ENCODE results near the gene LGALS12. TPM values are rescaled to one million over a fixed set of nuclear protein-coding genes. Genes with fewer than 3 reads are reported as not detected.
A peak's percentile ranks its signal among the peaks of the same experiment; 100 is the strongest.

Gene LGALS12
- polyA plus RNA-seq, 3 donors = 6.8 to 16.3 (median 13.5) TPM

DNA sequence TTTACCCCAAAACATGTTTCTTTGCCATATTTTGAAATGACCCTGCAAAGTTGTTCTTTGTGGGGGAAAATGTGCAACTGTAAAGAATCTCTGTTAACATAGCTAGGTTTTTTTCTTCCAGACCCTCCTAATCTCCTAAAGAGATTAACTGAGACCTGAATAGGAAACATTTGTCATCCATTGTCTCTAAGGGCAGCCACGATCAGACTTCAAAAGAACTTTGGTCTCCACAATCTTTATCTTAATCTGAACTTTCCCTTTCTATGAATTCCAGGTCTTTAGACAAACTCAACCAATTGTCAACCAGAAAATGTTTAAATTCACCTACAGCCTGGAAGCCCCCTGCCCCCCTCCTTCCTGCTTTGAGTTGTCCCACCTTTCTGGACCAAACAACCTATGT, 4.6 kb upstream of the LGALS12 start:
- H4K20me1 ChIP-seq (ENCODE audit: insufficient read depth, low read length) = no peaks in the 10 kb centered on the region
- TF ChIP-seq, protein P1, sequence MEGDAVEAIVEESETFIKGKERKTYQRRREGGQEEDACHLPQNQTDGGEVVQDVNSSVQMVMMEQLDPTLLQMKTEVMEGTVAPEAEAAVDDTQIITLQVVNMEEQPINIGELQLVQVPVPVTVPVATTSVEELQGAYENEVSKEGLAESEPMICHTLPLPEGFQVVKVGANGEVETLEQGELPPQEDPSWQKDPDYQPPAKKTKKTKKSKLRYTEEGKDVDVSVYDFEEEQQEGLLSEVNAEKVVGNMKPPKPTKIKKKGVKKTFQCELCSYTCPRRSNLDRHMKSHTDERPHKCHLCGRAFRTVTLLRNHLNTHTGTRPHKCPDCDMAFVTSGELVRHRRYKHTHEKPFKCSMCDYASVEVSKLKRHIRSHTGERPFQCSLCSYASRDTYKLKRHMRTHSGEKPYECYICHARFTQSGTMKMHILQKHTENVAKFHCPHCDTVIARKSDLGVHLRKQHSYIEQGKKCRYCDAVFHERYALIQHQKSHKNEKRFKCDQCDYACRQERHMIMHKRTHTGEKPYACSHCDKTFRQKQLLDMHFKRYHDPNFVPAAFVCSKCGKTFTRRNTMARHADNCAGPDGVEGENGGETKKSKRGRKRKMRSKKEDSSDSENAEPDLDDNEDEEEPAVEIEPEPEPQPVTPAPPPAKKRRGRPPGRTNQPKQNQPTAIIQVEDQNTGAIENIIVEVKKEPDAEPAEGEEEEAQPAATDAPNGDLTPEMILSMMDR (IDR thresholded peaks at IDR 0.05) = no peak
- H3K4me3 ChIP-seq (replicated peaks in 1 of 3; ENCODE audit: low read depth in 2 of 3, low read length in 3 of 3) = no peak overlapping the region
- H2AFZ ChIP-seq (ENCODE audit: insufficient read depth, low read depth, low read length, poor library complexity, severe bottlenecking) = no peak overlapping the region
- intact Hi-C loops (cut with micrococcal nuclease) = loop anchor here (5.0 to 10.0 kb wide), 2 partner anchors 61 to 124 kb away; partner anchors contain the start of gene PLAAT2 (in 1 of the 2)
- no peak overlapping the region for H3K9ac ChIP-seq (ENCODE audit: insufficient read depth, low read length, poor library complexity, severe bottlenecking)
- no peak overlapping the region for H3K27ac ChIP-seq (ENCODE audit: low read depth in 1 of 2, low read length in 2 of 2)
- Mint-ChIP-seq H3K27me3 (ENCODE audit: low read depth in 3 of 3) (peaks cover 0 to 2% (median 0%) of the 10 kb centered on the region in 3 donors), H3K4me3 (no peak overlapping the region), H3K27ac (no peak overlapping the region), H3K4me1 (peaks cover 52% of the 10 kb centered on the region), H3K9me3 (peaks cover 21 to 35% (median 32%) of the 10 kb centered on the region in 7 donors), H3K36me3 (peaks cover 7 to 11% of the 10 kb centered on the region in 2 donors)
- no peak overlapping the region for H3K4me2 ChIP-seq (replicated peaks; ENCODE audit: extremely low read depth, low read length, poor library complexity, severe bottlenecking)
- peaks cover 17 to 22% of the 10 kb centered on the region in 2 donors for H3K9me3 ChIP-seq (replicated peaks in 1 of 2; ENCODE audit: control insufficient read depth in 1 of 2, insufficient read depth in 1 of 2, low read length in 2 of 2)
- WGBS (ENCODE audit: insufficient coverage) = 100% methylated on average over 1 of the region's 1 CpG
- DNase-seq = no peak
- H3K4me1 ChIP-seq (ENCODE audit: control insufficient read depth in 1 of 2, insufficient read depth in 2 of 2, low read length in 2 of 2) = peaks cover 49 to 56% of the 10 kb centered on the region in 2 donors
- no peaks in the 10 kb centered on the region for H3K36me3 ChIP-seq (replicated peaks in 1 of 2; ENCODE audit: control insufficient read depth in 1 of 2, insufficient read depth in 2 of 2, low read length in 2 of 2)
- H3K79me2 ChIP-seq (ENCODE audit: insufficient read depth, low read length) = peaks cover 4% of the 10 kb centered on the region
- no peaks in the 10 kb centered on the region for H3K27me3 ChIP-seq (ENCODE audit: control insufficient read depth in 2 of 2, insufficient read depth in 2 of 2, low read length in 2 of 2)

GRCh38 chr11:63502252-63502820, 3.5 kb upstream of the LGALS12 start:
- Histone ChIP-seq H3K27me3 (ENCODE audit: control insufficient read depth in 2 of 2, insufficient read depth in 2 of 2, low read length in 2 of 2) (no peaks in the 10 kb centered on the region), H4K20me1 (ENCODE audit: insufficient read depth, low read length) (no peaks in the 10 kb centered on the region), H3K36me3 (replicated peaks in 1 of 2; ENCODE audit: control insufficient read depth in 1 of 2, insufficient read depth in 2 of 2, low read length in 2 of 2) (no peaks in the 10 kb centered on the region), H3K79me2 (ENCODE audit: insufficient read depth, low read length) (peaks cover 15% of the 10 kb centered on the region), H3K9ac (ENCODE audit: insufficient read depth, low read length, poor library complexity, severe bottlenecking) (no peak overlapping the region), H2AFZ (ENCODE audit: insufficient read depth, low read depth, low read length, poor library complexity, severe bottlenecking) (peak overlapping the region; percentile 39), H3K27ac (ENCODE audit: low read depth in 1 of 2, low read length in 2 of 2) (peak overlapping the region; percentile 37 to 79), H3K4me2 (replicated peaks; ENCODE audit: extremely low read depth, low read length, poor library complexity, severe bottlenecking) (peak overlapping the region; percentile 29), H3K9me3 (replicated peaks in 1 of 2; ENCODE audit: control insufficient read depth in 1 of 2, insufficient read depth in 1 of 2, low read length in 2 of 2) (peaks cover 17 to 22% of the 10 kb centered on the region in 2 donors), H3K4me1 (ENCODE audit: control insufficient read depth in 1 of 2, insufficient read depth in 2 of 2, low read length in 2 of 2) (peaks cover 57% of the 10 kb centered on the region in 2 donors), H3K4me3 (replicated peaks in 1 of 3; ENCODE audit: low read depth in 2 of 3, low read length in 3 of 3) (peak overlapping the region in 1 of 3 experiments; percentile 79)
- Mint-ChIP-seq H3K4me1 (peaks cover 56% of the 10 kb centered on the region), H3K36me3 (peaks cover 7 to 11% of the 10 kb centered on the region in 2 donors), H3K27me3 (ENCODE audit: low read depth in 3 of 3) (peaks cover 0 to 2% (median 0%) of the 10 kb centered on the region in 3 donors), H3K9me3 (peaks cover 17 to 32% (median 31%) of the 10 kb centered on the region in 7 donors), H3K27ac (peak overlapping the region; percentile 66 to 98 (median 94)), H3K4me3 (peak overlapping the region in 1 of 2 donors; percentile 11)
- DNase-seq = peak in 2 of 3 donors; percentile 26 to 37
- TF ChIP-seq, protein P1 (IDR thresholded peaks at IDR 0.05) = no peak
- intact Hi-C loops (cut with micrococcal nuclease) = loop anchor here (5.0 to 10.0 kb wide), 2 partner anchors 60 to 122 kb away; partner anchors contain the start of gene PLAAT2 (in 1 of the 2)
- no CpG with 5 or more reads among the region's 2 CpGs for WGBS (ENCODE audit: insufficient coverage)

Data from CD14-positive monocyte (primary cell).